Tibial nerve (tissue), 4 donors: ENCODE results near the gene CDH4. TPM values are rescaled to one million over a fixed set of nuclear protein-coding genes. Genes with fewer than 3 reads are reported as not detected.
"Not testable (repeated sequence)": the region's sequence is repeated elsewhere in the genome, so short reads cannot be mapped to it uniquely, and the experiment has no call there.

ENCODE experiments used
- DNase-seq, 2 donors: peaks; one replicate each; pipeline ENCODE4 v3.0.0-alpha.2; 2019; ENCODE audit warnings: low spot score in 2 of 2
- H3K27ac ChIP-seq, 4 donors: fragments of 200-600 bp; sonication (generic) in 3 of 4; one replicate each; pipeline ENCODE4 v1.5.1; 2017 to 2019; ENCODE audit warnings: mild to moderate bottlenecking in 1 of 4
- H3K27me3 ChIP-seq, 2 donors: fragments of 200-600 bp; sonication (generic) in 1 of 2; one replicate each; pipeline versions ENCODE4 v1.5.1 to v1.6.0; 2017 to 2019
- H3K36me3 ChIP-seq, 3 donors: fragments of 200-600 bp; sonication (generic); one replicate each; pipeline ENCODE4 v1.5.1; 2018 to 2019
- H3K4me1 ChIP-seq, 4 donors: fragments of 200-600 bp; sonication (generic) in 3 of 4; one replicate each; pipeline ENCODE4 v1.5.1; 2017 to 2019
- H3K4me3 ChIP-seq, 4 donors: fragments of 200-600 bp; sonication (generic) in 3 of 4; one replicate each; pipeline ENCODE4 v1.5.1; 2017 to 2019; ENCODE audit warnings: mild to moderate bottlenecking in 1 of 4, moderate library complexity in 1 of 4
- H3K9me3 ChIP-seq, 4 donors: fragments of 200-600 bp; sonication (generic) in 3 of 4; one replicate each; pipeline ENCODE4 v1.5.1; 2017 to 2019
- EP300 ChIP-seq, 2 donors: sonication (generic); formaldehyde crosslinking; IDR thresholded peaks; one replicate each; pipeline ENCODE4 v1.6.1; 2017; ENCODE audit warnings: antibody characterized with exemption in 2 of 2, mild to moderate bottlenecking in 1 of 2
- POLR2A ChIP-seq, 2 donors: fragments of 450-650 bp; IDR thresholded peaks; one replicate each; pipeline ENCODE4 v1.6.1; 2017; ENCODE audit warnings: antibody characterized with exemption in 2 of 2, mild to moderate bottlenecking in 2 of 2, moderate library complexity in 2 of 2
- WGBS, 2 donors: methylation state at CpG; one replicate each; pipeline ENCODE4 v1.1.5; 2018; 5-methylcytosine and 5-hydroxymethylcytosine counted together
- total RNA-seq, 4 donors: library from RNA; depleted of rRNA; stranded (reverse); fragments of >200 nt; gene quantifications; one replicate each; pipeline ENCODE4 v1.1.0, GENCODE V29; 2016
- TF ChIP-seq, protein P1 (sequence below), 5 experiments: fragments of 200-600 bp in 3 of 5; fragments of 450-650 bp in 2 of 5; sonication (generic) in 3 of 5; IDR thresholded peaks; one replicate each; pipeline ENCODE4 v1.5.1; 2016 to 2019; ENCODE audit warnings: antibody characterized with exemption in 5 of 5, mild to moderate bottlenecking in 3 of 5, moderate library complexity in 2 of 5

CDH4 gene
- total RNA-seq, 4 donors from 2014 or later = 0.78 to 2.3 (median 1.0) TPM

DNA sequence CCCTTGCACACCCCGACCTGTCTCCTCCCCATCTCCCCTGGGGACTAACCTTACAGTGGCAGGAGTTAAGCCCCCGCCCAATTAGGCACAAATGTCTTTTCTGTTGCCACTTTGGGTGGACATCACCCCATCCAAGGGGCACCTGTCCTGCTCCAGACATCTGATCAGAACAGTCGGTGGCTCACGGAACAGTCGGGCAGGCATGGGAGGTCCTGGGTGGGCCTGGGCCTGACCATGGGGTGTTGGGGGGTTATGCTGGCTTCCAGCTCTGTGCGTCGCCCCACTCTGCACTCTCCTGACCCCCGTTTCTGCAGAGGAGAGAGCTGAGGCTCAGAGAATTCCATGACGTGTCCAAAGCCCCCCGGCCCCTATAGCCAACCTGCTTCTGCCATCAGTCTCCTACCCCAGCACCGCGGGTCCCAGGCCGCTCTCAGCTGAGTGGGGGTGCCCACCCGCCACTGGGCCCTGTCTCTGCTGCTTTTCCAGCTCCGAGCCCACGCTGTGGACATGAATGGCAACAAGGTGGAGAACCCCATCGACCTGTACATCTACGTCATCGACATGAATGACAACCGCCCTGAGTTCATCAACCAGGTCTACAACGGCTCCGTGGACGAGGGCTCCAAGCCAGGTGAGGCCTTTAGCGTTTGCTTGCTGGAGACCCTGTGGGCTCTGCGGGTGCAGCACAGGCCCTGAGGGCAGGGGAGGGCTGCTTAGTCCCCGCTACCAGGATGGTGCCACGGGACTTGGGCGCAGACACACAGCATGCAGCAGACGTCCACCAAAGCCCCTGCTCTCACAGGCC lies 600.4 kb downstream of the CDH4 start:
- no peak for DNase-seq
- H3K27ac ChIP-seq = no peak overlapping the region

DNA sequence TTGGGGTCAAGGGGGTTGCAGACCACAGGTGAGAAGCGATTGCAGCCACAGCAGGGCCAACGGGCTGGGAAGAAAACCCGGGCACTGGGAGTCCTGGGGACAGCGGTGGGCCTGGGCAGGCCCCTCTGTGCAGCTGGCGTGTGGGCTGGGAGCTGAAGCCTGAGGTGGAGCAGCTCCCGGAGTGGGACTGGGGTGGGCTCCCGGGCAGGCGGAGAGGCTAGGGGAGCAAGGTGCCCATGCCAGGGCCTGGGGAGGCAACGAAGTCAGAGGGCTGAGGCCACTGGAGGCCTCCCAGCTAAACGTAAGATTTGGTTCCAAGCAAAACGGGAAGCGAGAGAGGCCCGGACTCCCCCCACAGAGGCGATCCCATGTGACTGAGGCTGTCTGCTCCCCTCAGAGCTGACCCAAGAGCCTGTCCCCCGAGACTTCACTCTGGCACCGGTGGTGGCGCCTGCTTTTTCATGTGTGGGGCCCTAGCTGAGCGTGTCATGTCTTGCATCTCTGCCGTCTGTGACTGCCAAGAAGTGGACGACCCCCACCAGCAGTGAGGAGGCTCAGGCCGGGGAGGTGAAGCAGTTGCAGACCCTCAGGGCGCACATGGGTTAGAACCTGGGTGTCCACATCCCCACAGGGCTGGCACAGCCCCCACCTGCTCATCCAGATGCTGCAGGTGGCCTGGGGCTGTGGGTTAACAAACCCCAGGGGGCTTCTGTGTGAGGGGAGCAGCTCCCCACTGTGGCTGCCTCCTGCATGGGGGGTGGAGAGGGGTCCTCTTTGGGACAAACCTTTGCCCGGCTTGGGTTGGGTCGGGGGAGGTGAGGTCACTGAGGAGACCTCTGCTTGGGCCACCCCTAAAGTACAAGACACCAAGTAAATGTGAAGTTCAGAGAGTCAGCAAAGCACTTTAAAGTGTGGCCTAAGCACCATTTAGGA lies 601.3 kb downstream of the CDH4 start:
- H3K4me3 ChIP-seq = no peak overlapping the region
- peaks cover 0 to 42% (median 0%) of the 10 kb centered on the region in 4 donors for H3K9me3 ChIP-seq
- H3K36me3 ChIP-seq = no peaks in the 10 kb centered on the region
- TF ChIP-seq, protein P1, sequence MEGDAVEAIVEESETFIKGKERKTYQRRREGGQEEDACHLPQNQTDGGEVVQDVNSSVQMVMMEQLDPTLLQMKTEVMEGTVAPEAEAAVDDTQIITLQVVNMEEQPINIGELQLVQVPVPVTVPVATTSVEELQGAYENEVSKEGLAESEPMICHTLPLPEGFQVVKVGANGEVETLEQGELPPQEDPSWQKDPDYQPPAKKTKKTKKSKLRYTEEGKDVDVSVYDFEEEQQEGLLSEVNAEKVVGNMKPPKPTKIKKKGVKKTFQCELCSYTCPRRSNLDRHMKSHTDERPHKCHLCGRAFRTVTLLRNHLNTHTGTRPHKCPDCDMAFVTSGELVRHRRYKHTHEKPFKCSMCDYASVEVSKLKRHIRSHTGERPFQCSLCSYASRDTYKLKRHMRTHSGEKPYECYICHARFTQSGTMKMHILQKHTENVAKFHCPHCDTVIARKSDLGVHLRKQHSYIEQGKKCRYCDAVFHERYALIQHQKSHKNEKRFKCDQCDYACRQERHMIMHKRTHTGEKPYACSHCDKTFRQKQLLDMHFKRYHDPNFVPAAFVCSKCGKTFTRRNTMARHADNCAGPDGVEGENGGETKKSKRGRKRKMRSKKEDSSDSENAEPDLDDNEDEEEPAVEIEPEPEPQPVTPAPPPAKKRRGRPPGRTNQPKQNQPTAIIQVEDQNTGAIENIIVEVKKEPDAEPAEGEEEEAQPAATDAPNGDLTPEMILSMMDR (IDR thresholded peaks at IDR 0.05) = no peak
- TF ChIP-seq POLR2A (IDR thresholded peaks at IDR 0.05) = no peak
- no peak for TF ChIP-seq EP300 (IDR thresholded peaks at IDR 0.05)
- H3K4me1 ChIP-seq = no peaks in the 10 kb centered on the region
- no peak overlapping the region for H3K27ac ChIP-seq
- H3K27me3 ChIP-seq = no peaks in the 10 kb centered on the region
- WGBS, 2 donors = 88 to 93% methylated on average over 16 to 18 of the region's 24 CpGs
- no peak for DNase-seq

More for the DNA sequence above, 600.4 kb downstream of the CDH4 start:
- no peak for TF ChIP-seq EP300 (IDR thresholded peaks at IDR 0.05)
- no peak for TF ChIP-seq POLR2A (IDR thresholded peaks at IDR 0.05)
- no peaks in the 10 kb centered on the region for H3K36me3 ChIP-seq
- H3K9me3 ChIP-seq = peaks cover 0 to 49% (median 0%) of the 10 kb centered on the region in 4 donors
- H3K4me3 ChIP-seq = no peak overlapping the region
- WGBS, 2 donors = 93 to 94% methylated on average over 27 to 29 of the region's 29 CpGs
- H3K4me1 ChIP-seq = no peaks in the 10 kb centered on the region
- H3K27me3 ChIP-seq = no peaks in the 10 kb centered on the region

DNA sequence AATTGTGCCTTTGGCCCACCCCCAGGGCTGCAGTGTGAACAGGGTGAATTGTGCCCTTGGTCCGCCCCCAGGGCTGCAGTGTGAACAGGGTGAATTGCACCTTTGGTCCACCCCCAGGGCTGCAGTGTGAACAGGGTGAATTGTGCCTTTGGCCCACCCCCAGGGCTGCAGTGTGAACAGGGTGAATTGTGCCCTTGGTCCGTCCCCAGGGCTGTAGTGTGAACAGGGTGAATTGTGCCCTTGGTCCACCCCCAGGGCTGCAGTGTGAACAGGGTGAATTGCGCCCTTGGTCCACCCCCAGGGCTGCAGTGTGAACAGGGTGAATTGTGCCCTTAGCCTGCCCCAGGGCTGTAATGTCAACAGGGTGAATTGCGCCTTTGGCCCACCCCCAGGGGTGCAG lies 602.5 kb downstream of the CDH4 start:
- not testable (repeated sequence) for H3K4me3 ChIP-seq, H3K4me1 ChIP-seq, H3K27ac ChIP-seq, H3K27me3 ChIP-seq, H3K36me3 ChIP-seq, DNase-seq
- H3K9me3 ChIP-seq = peaks cover 0 to 37% (median 0%) of the 10 kb centered on the region in 4 donors
- WGBS, 2 donors = 67 to 91% methylated on average over 2 to 4 of the region's 4 CpGs

DNA sequence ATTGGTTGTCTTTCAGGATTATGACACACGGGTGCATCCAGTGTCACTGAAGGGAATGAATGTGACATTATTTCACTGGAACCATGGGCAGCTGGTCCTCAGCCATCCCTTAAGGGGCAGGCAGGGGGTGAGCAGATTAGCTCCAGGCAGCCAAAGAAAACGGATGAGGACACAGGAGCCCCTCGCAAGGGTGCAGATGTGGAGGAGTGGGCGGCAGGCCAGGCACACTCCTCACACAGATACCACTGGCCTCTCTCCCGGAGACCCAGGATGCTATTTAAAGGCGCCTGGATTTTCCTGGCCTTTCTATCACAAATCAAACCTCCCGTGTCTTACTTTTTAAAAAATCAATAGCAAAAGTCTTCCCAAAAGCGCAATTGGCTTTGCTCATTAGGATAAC lies 603.2 kb downstream of the CDH4 start:
- TF ChIP-seq, protein P1 (IDR thresholded peaks at IDR 0.05) = no peak
- TF ChIP-seq POLR2A (IDR thresholded peaks at IDR 0.05) (no peak), EP300 (IDR thresholded peaks at IDR 0.05) (no peak)

DNA sequence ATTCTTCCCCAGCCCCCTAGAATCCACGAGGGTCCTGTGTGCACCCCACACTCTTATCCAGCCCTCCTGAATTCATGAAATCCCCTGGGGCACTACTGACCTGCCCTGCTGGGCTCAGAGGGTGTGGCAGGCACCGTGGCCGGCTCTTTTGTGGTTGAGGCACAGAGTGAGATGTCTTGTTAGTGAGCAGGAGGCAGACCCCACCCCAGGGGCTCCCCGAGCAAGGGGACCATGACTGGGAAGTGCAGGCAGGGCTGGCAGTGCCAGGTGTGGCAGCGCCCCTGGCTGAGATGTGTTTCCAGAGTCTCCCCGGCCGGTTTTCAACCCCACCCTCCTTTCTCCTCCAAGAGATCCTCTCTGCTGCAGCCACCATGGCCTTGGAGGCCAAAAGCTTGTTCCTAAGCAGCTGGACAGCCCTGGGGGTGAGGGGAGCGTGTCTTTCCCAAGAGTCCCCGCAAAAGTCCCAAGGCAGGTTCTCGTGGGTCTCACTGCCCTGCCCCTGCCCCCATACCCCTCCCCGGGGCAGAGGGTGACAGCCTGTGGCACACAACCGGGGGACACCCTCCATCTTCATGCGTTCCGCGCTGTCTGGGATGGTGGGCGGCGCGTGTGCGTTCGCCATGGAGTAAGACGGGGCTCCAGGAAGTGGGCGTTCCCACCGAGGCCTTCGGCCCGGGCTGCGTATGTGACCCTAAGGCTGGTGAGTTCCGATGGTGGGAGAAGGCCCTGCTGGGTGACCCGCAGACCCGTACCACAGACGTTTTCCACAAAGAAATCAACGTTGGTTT lies 604.8 kb downstream of the CDH4 start:
- WGBS, 2 donors = 88 to 93% methylated on average over 29 to 31 of the region's 31 CpGs

More for the DNA sequence above, 603.2 kb downstream of the CDH4 start:
- WGBS, 2 donors = 69 to 72% methylated on average over 7 to 8 of the region's 8 CpGs
- Histone ChIP-seq H3K4me3 (no peak overlapping the region), H3K27me3 (no peaks in the 10 kb centered on the region), H3K4me1 (no peaks in the 10 kb centered on the region), H3K36me3 (no peaks in the 10 kb centered on the region), H3K27ac (no peak overlapping the region), H3K9me3 (peaks cover 0 to 34% (median 0%) of the 10 kb centered on the region in 4 donors)
- DNase-seq = no peak

More for the DNA sequence above, 604.8 kb downstream of the CDH4 start:
- Histone ChIP-seq H3K9me3 (peaks cover 0 to 29% (median 0%) of the 10 kb centered on the region in 4 donors), H3K27ac (no peak overlapping the region), H3K36me3 (no peaks in the 10 kb centered on the region), H3K4me3 (no peak overlapping the region), H3K4me1 (no peaks in the 10 kb centered on the region), H3K27me3 (no peaks in the 10 kb centered on the region)
- no peak for DNase-seq
- TF ChIP-seq POLR2A (IDR thresholded peaks at IDR 0.05) = no peak
- TF ChIP-seq EP300 (IDR thresholded peaks at IDR 0.05) = no peak
- TF ChIP-seq, protein P1 (IDR thresholded peaks at IDR 0.05) = no peak
